Ramos (cell line): ENCODE results near the gene HSPB6.
"Not testable (repeated sequence)": the region's sequence is repeated elsewhere in the genome, so short reads cannot be mapped to it uniquely, and the experiment has no call there.

Experiments
- in situ Hi-C: fragments of 300-500 bp; cut with MboI; formaldehyde crosslinking; loops from one replicate; pipeline ENCODE4 v1.14.3; 2022; ENCODE audit warnings: low sequenced_read_pairs; ENCODE audit not compliant: unreplicated experiment

HSPB6 gene

DNA sequence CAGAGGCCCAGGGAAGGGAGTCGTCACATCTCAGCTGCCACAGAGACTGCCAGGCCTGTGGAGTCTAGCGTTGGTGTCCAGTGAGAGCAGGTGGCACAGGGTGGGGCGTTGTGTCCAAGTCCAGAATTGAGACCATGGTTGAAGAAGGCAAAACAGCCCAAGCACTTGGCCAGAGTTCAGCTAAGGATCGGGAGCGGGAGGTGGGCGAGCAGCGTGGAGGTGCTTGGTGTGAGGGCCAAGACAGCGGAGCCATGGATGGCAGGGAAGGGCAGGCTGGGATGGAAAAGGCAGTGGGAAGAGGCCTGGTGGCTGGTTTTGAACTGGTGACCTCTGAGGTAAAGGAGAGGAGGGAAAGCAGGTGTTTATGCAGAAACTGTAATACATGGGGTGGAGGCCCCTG lies 22.6 kb downstream of the HSPB6 start:
- in situ Hi-C loops: no loop called here

- in situ Hi-C loops: no loop called here
Observed at GRCh38 chr19:35733180-35734125, 23.4 kb downstream of the HSPB6 start.

GRCh38 chr19:35732540-35733179 lies 24.2 kb downstream of the HSPB6 start:
- in situ Hi-C loops: no loop called here

DNA sequence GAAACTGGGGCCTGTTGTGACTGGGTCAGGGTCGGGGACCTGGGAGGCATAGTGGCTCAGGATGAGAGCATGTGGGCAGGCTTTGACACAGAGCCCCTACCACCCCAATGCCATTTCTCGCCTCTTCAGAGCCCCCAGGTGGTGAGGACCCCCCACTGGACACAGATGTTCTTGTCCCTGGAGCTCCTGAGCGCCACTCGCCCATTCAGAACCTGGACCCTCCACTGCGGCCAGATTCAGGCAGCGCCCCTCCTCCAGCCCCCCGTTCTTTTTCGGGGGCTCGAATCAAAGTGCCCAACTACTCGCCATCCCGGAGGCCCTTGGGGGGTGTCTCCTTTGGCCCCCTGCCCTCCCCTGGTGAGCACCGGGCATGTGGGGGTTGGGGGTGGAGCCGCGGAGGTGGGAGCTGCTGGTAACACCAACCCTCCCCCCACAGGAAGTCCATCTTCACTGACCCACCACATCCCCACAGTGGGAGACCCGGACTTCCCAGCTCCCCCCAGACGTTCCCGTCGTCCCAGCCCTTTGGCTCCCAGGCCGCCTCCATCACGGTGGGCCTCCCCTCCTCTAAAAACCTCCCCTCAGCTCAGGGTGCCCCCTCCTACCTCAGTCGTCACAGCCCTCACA lies 24.9 kb downstream of the HSPB6 start:
- in situ Hi-C loops: no loop called here

DNA sequence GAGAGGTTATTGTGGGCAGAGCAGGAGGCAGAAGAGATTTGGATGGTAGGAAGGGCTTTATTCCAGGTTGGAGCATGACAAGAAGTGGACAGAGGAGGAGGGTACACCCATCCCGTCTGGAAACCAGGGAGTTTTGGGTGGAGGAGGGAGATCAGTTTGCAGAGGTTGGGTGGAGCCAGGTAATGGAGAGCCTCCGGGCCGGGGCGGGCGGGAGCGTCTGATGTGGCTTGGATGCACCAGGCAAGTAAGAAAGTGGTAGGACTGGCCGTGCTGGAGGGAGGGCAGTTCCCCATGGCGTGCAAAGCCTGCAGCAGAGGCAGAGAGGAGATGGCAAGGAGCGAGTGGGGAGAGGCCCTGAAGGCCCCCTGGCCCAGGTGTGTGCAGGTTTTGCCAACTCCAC lies 25.5 kb downstream of the HSPB6 start:
- in situ Hi-C loops: no loop called here

DNA sequence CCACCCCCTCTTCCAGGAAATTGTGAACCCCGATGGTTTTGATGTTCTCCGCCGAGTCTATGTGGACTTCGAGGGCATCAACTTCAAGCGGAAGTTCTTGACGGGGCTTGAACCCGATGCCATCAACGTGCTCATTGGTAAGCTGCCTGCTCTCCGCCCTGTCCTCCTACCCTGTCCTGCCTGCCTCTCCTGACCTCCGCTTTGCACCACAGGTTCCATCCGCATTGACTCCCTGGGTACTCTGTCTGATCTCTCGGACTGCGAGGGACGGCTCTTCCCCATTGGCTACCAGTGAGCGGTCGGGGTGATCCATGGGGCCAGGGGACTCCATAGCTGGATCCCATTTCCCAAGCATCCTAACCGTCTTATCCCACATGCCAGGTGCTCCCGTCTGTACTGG lies 26.5 kb downstream of the HSPB6 start:
- in situ Hi-C loops: no loop called here

- in situ Hi-C loops: no loop called here
Observed at GRCh38 chr19:35729763-35730162, 27.1 kb downstream of the HSPB6 start.

DNA sequence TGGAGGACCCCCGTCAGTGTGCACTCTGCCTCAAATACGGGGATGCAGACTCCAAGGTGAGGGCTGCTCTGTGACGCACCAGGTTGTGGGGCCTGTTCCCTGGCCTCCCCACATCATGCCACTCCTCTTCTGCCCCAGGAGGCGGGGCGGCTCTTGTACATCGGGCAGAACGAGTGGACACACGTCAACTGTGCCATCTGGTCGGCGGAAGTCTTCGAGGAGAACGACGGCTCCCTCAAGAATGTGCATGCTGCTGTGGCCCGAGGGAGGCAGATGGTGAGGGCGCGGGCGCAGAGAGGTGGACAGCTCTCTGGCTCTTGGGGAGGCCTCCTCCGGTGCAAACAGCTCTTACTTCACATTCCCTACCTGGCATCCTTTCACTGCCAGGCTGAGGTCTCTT lies 27.8 kb downstream of the HSPB6 start:
- in situ Hi-C loops: no loop called here

DNA sequence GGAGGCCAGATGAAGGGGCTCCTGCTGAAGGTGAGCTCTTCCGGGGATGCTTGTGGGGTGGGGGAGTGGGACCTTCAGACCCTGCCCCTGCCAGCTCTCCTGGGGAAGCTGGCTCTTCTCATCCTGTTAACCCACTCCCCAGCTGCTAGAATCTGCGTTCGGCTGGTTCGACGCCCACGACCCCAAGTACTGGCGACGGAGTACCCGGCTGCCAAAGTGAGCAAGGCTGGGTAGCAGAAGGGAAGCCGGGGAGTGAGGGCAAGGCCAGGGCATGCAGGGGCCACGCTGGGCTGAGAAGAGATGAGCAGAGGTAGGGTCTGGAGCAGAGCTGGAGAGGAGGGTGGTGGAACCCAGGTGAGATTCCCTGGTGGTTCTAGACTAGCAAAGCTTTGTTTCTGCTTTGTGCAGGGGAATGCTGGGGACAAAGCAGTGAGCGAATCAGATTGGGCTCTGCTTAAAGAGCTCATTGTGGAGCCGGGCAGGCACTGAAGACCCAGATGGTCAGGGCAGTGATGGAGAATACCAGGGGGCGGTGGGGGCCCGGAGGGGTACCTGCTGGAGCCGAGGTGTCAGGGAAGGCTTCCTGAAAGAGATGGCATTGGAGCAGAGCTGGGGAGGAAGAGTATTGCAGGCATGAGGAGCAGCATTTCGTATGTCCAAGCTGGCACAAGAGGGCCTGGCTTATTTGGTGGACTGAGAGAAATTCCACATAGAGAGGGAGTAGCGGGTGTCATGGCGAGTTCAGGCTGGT lies 28.7 kb downstream of the HSPB6 start:
- in situ Hi-C loops: no loop called here

GRCh38 chr19:35727053-35727955 lies 29.5 kb downstream of the HSPB6 start:
- in situ Hi-C loops: no loop called here

DNA sequence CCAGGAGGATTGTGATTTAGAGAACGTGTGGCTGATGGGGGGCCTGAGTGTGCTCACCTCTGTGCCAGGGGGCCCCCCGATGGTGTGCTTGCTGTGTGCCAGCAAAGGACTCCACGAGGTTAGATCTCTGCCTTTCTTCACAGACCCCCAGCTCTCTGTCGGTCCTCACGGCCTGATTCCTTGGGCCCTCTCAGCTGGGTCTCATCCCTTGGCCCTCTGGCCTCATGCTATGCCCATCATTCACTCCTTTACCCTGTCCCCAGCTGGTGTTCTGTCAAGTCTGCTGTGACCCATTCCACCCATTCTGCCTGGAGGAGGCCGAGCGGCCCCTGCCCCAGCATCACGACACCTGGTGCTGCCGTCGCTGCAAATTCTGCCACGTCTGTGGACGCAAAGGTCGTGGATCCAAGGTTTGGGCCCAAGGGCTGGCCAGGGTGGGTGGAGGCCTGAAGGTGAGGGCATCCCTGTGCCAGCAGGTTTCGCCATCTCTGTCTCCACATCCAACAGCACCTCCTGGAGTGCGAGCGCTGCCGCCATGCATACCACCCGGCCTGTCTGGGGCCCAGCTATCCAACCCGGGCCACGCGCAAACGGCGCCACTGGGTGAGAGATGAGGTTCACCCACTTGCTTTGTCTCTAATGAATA lies 31.5 kb downstream of the HSPB6 start:
- in situ Hi-C loops: no loop called here

- in situ Hi-C loops: no loop called here
Observed at GRCh38 chr19:35724560-35724959, 32.3 kb downstream of the HSPB6 start.

- in situ Hi-C loops: not testable (repeated sequence)
Observed at GRCh38 chr19:35724132-35724531, 32.7 kb downstream of the HSPB6 start.

DNA sequence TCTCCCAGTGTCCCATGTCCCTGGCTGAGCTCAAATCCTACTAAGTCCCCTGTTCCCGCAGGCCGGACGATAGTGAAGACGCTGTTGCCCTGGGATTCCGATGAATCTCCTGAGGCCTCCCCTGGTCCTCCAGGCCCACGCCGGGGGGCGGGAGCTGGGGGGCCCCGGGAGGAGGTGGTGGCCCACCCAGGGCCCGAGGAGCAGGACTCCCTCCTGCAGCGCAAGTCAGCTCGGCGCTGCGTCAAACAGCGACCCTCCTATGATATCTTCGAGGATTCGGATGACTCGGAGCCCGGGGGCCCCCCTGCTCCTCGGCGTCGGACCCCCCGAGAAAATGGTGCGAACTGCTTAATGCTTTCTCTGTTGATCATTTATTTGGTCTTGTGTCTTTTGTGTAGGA lies 33.2 kb downstream of the HSPB6 start:
- in situ Hi-C loops: no loop called here

DNA sequence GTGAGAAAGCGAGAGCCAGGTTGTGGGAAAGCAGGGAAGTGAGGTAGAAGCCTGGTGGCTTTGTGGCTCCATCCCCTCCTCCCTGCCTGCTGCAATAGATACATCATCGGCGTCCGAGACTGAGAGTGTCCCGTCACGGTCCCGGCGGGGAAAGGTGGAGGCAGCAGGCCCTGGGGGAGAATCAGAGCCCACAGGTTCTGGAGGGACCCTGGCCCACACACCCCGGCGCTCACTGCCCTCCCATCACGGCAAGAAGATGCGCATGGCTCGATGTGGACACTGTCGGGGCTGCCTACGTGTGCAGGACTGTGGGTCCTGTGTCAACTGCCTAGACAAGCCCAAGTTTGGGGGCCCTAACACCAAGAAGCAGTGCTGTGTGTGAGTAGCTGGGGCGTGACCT lies 33.9 kb downstream of the HSPB6 start:
- in situ Hi-C loops: no loop called here

GRCh38 chr19:35722461-35722860 lies 34.4 kb downstream of the HSPB6 start:
- in situ Hi-C loops: no loop called here

DNA sequence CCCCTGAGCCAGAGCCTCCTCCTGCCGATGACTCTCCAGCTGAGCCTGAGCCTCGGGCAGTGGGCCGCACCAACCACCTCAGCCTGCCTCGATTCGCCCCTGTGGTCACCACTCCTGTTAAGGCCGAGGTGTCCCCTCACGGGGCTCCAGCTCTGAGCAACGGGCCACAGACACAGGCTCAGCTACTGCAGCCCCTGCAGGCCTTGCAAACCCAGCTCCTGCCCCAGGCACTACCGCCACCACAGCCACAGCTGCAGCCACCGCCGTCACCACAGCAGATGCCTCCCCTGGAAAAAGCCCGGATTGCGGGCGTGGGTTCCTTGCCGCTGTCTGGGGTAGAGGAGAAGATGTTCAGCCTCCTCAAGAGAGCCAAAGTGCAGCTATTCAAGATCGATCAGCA lies 35.5 kb downstream of the HSPB6 start:
- in situ Hi-C loops: no loop called here

GRCh38 chr19:35720648-35721047 lies 36.2 kb downstream of the HSPB6 start:
- in situ Hi-C loops: no loop called here

DNA sequence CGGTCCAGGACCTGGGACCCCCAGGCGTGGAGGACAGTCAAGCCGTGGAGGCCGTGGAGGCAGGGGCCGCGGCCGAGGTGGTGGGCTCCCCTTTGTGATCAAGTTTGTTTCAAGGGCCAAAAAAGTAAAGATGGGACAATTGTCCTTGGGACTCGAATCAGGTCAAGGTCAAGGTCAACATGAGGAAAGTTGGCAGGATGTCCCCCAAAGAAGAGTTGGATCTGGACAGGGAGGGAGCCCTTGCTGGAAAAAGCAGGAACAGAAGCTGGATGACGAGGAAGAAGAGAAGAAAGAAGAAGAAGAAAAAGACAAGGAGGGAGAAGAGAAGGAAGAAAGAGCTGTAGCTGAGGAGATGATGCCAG lies 36.7 kb downstream of the HSPB6 start:
- in situ Hi-C loops: no loop called here
